Measurements from ENCODE around the gene GPBP1.

Gene GPBP1

GRCh38 chr5:57190593-57190992 is 16.7 kb downstream of the GPBP1 start:
- no peak for TF ChIP-seq CEBPB (IDR thresholded peaks at IDR 0.05)
- TF ChIP-seq, protein P1, sequence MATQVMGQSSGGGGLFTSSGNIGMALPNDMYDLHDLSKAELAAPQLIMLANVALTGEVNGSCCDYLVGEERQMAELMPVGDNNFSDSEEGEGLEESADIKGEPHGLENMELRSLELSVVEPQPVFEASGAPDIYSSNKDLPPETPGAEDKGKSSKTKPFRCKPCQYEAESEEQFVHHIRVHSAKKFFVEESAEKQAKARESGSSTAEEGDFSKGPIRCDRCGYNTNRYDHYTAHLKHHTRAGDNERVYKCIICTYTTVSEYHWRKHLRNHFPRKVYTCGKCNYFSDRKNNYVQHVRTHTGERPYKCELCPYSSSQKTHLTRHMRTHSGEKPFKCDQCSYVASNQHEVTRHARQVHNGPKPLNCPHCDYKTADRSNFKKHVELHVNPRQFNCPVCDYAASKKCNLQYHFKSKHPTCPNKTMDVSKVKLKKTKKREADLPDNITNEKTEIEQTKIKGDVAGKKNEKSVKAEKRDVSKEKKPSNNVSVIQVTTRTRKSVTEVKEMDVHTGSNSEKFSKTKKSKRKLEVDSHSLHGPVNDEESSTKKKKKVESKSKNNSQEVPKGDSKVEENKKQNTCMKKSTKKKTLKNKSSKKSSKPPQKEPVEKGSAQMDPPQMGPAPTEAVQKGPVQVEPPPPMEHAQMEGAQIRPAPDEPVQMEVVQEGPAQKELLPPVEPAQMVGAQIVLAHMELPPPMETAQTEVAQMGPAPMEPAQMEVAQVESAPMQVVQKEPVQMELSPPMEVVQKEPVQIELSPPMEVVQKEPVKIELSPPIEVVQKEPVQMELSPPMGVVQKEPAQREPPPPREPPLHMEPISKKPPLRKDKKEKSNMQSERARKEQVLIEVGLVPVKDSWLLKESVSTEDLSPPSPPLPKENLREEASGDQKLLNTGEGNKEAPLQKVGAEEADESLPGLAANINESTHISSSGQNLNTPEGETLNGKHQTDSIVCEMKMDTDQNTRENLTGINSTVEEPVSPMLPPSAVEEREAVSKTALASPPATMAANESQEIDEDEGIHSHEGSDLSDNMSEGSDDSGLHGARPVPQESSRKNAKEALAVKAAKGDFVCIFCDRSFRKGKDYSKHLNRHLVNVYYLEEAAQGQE (IDR thresholded peaks at IDR 0.05; ENCODE audit: low read depth) = no peak

DNA sequence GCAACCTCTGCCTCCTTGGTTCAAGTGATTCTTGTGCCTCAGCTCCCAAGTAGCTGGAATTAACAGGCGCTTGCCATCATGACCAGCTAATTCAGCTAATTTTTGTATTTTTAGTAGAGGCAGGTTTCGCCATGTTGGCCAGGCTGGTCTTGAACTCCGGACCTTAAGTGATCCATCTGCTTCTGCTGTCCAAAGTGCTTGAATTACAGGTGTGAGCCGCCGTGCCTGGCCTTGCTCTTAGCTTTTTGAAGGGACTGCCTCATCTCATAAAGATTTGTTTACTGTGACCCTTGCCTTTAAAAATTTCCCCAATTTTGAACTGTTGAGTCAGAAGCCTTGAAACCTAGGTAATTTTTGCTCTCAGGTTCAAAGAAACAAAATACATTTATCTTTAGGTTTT is 17.3 kb downstream of the GPBP1 start:
- TF ChIP-seq MAX (IDR thresholded peaks at IDR 0.05) (no peak), TAF1 (IDR thresholded peaks at IDR 0.05; ENCODE audit: low read depth) (no peak)

GRCh38 chr5:57191986-57192385 is 18.1 kb downstream of the GPBP1 start:
- TF ChIP-seq RAD21 (IDR thresholded peaks at IDR 0.05; ENCODE audit: low read depth) = no peak
- no peak for TF ChIP-seq TAF1 (IDR thresholded peaks at IDR 0.05; ENCODE audit: low read depth)
- TF ChIP-seq CREB1 (IDR thresholded peaks at IDR 0.05; ENCODE audit: low read depth) = no peak
- TF ChIP-seq, protein P1 (IDR thresholded peaks at IDR 0.05; ENCODE audit: low read depth) = no peak
- no peak for TF ChIP-seq ZBTB7A (IDR thresholded peaks at IDR 0.05; ENCODE audit: low read depth)
- no peak for TF ChIP-seq EP300 (IDR thresholded peaks at IDR 0.05; ENCODE audit: borderline replicate concordance)
- TF ChIP-seq TCF12 (IDR thresholded peaks at IDR 0.05; ENCODE audit: low read depth) = no peak
- no peak for TF ChIP-seq MAX (IDR thresholded peaks at IDR 0.05)
- TF ChIP-seq EGR1 (IDR thresholded peaks at IDR 0.05) = no peak
- TF ChIP-seq FOXM1 (IDR thresholded peaks at IDR 0.05; ENCODE audit: borderline replicate concordance, low read depth) = no peak

- TF ChIP-seq ZBTB7A (IDR thresholded peaks at IDR 0.05; ENCODE audit: low read depth) (no peak), TEAD4 (IDR thresholded peaks at IDR 0.05) (no peak), CEBPB (IDR thresholded peaks at IDR 0.05) (no peak), USF1 (IDR thresholded peaks at IDR 0.05) (no peak), TCF12 (IDR thresholded peaks at IDR 0.05; ENCODE audit: low read depth) (no peak), CREB1 (IDR thresholded peaks at IDR 0.05; ENCODE audit: low read depth) (no peak)
Observed at GRCh38 chr5:57193757-57194413, 20.0 kb downstream of the GPBP1 start.

DNA sequence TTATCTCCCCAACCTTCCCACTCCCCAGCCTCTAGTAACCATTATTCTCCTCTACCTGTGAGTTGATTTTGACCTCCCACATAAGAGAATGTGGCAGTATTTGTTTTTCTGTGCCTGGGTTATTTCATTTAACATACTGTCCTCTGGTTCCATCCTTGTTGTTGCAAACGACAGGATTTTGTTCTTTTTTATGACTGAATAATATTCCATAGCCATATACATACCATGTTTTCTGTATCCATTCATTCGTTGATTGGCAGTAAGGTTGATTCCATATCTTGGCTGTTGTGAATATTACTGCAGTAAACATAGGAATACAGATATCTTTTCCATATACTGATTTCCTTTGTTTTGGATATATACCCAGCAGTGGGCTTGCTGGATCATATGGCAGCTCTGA is 20.8 kb downstream of the GPBP1 start:
- TF ChIP-seq NFIC (IDR thresholded peaks at IDR 0.05) (no peak), EP300 (IDR thresholded peaks at IDR 0.05; ENCODE audit: borderline replicate concordance) (no peak), YY1 (IDR thresholded peaks at IDR 0.05; ENCODE audit: low read depth) (no peak), ZBTB7A (IDR thresholded peaks at IDR 0.05; ENCODE audit: low read depth) (no peak), RAD21 (IDR thresholded peaks at IDR 0.05; ENCODE audit: low read depth) (no peak), TEAD4 (IDR thresholded peaks at IDR 0.05) (no peak), CEBPB (IDR thresholded peaks at IDR 0.05) (no peak), TAF1 (IDR thresholded peaks at IDR 0.05; ENCODE audit: low read depth) (no peak), USF1 (IDR thresholded peaks at IDR 0.05) (no peak), CREB1 (IDR thresholded peaks at IDR 0.05; ENCODE audit: low read depth) (no peak), FOXM1 (IDR thresholded peaks at IDR 0.05; ENCODE audit: borderline replicate concordance, low read depth) (no peak), MAX (IDR thresholded peaks at IDR 0.05) (no peak), EGR1 (IDR thresholded peaks at IDR 0.05) (no peak), TCF12 (IDR thresholded peaks at IDR 0.05; ENCODE audit: low read depth) (no peak)
- TF ChIP-seq, protein P1 (IDR thresholded peaks at IDR 0.05; ENCODE audit: low read depth) = no peak

All from Ishikawa (cell line).